H9 (cell line): Measurements from ENCODE around the gene ENC1. TPM values are rescaled to one million over a fixed set of nuclear protein-coding genes. Genes with fewer than 3 reads are reported as not detected.

Experiments
- DNase-seq: peaks from one replicate; pipeline ENCODE4 v3.0.0-alpha.2; 2017
- H2AFZ ChIP-seq: one replicate; pipeline ENCODE4 v1.6.1; 2013; ENCODE audit warnings: mild to moderate bottlenecking, low read length, control low read depth, moderate library complexity
- H2AK5ac ChIP-seq: 2 replicates; pipeline ENCODE4 v1.6.1; 2013; ENCODE audit warnings: low read length, control low read depth, mixed read lengths; ENCODE audit not compliant: insufficient read length
- H2BK120ac ChIP-seq: one replicate; pipeline ENCODE4 v1.6.1; 2013; ENCODE audit warnings: low read depth, mild to moderate bottlenecking, low read length, control low read depth, inconsistent platforms; ENCODE audit not compliant: poor library complexity, severe bottlenecking
- H2BK12ac ChIP-seq: 2 replicates; pipeline ENCODE4 v1.6.1; 2013; ENCODE audit warnings: low read length, control low read depth, mixed read lengths, low read depth; ENCODE audit not compliant: insufficient read length
- H2BK15ac ChIP-seq: 2 replicates; pipeline ENCODE4 v1.6.1; 2013; ENCODE audit warnings: low read depth, low read length, control low read depth
- H2BK20ac ChIP-seq: one replicate; pipeline ENCODE4 v1.6.1; 2013; ENCODE audit warnings: low read depth, mild to moderate bottlenecking, low read length, control low read depth, inconsistent platforms; ENCODE audit not compliant: poor library complexity, severe bottlenecking
- H2BK5ac ChIP-seq: 2 replicates; pipeline ENCODE4 v1.6.1; 2013; ENCODE audit warnings: low read length, control low read depth, mixed read lengths; ENCODE audit not compliant: insufficient read length
- H3K14ac ChIP-seq: 2 replicates; pipeline ENCODE4 v1.6.1; 2013; ENCODE audit warnings: low read length, control low read depth; ENCODE audit not compliant: insufficient read depth
- H3K18ac ChIP-seq: 2 replicates; pipeline ENCODE4 v1.6.1; 2013; ENCODE audit warnings: low read depth, mild to moderate bottlenecking, mixed read lengths, low read length, control low read depth; ENCODE audit not compliant: insufficient read length
- H3K23ac ChIP-seq: 2 replicates; pipeline ENCODE4 v1.6.1; 2013; ENCODE audit warnings: low read length, control low read depth, mixed read lengths, low read depth; ENCODE audit not compliant: insufficient read length
- H3K23me2 ChIP-seq: 2 replicates; pipeline ENCODE4 v1.6.1; 2013; ENCODE audit warnings: low read depth, mild to moderate bottlenecking, mixed read lengths, low read length, control low read depth; ENCODE audit not compliant: insufficient read length, poor library complexity, severe bottlenecking
- H3K27ac ChIP-seq: 2 replicates; pipeline ENCODE4 v1.5.1; 2013; ENCODE audit warnings: low read length, control low read depth, mixed read lengths, low read depth; ENCODE audit not compliant: insufficient read length
- H3K27me3 ChIP-seq: 2 replicates; pipeline ENCODE4 v1.6.1; 2013; ENCODE audit warnings: low read length, control low read depth, inconsistent platforms; ENCODE audit not compliant: insufficient read depth
- H3K4ac ChIP-seq: 2 replicates; pipeline ENCODE4 v1.6.1; 2013; ENCODE audit warnings: low read depth, mild to moderate bottlenecking, control low read depth, inconsistent platforms, low read length, moderate library complexity
- H3K4me1 ChIP-seq: 2 replicates; pipeline ENCODE4 v1.6.1; 2013; ENCODE audit warnings: low read length, control low read depth, inconsistent platforms; ENCODE audit not compliant: insufficient read depth
- H3K4me2 ChIP-seq: 2 replicates; pipeline ENCODE4 v1.6.1; 2013; ENCODE audit warnings: low read length, control low read depth, mixed read lengths; ENCODE audit not compliant: insufficient read length, insufficient read depth
- H3K56ac ChIP-seq: 2 replicates; pipeline ENCODE4 v1.6.1; 2013; ENCODE audit warnings: low read depth, mild to moderate bottlenecking, mixed read lengths, low read length, control low read depth; ENCODE audit not compliant: insufficient read length
- H3K79me1 ChIP-seq: 2 replicates; pipeline ENCODE4 v1.6.1; 2013; ENCODE audit warnings: low read depth, mild to moderate bottlenecking, moderate library complexity, low read length, control low read depth, inconsistent platforms; ENCODE audit not compliant: insufficient read depth, poor library complexity, severe bottlenecking
- H3K79me2 ChIP-seq: 2 replicates; pipeline ENCODE4 v1.6.1; 2013; ENCODE audit warnings: low read length, control low read depth, inconsistent platforms; ENCODE audit not compliant: insufficient read depth
- H3K9ac ChIP-seq: 2 replicates; pipeline ENCODE4 v1.6.1; 2013; ENCODE audit warnings: low read length, control low read depth, mixed read lengths; ENCODE audit not compliant: insufficient read length; ENCODE audit errors: extremely low read depth
- H3K9me3 ChIP-seq: one replicate; pipeline ENCODE4 v1.6.1; 2013; ENCODE audit warnings: low read depth, low read length, inconsistent platforms; ENCODE audit not compliant: control insufficient read depth
- H3T11ph ChIP-seq: one replicate; pipeline ENCODE4 v1.6.1; 2013; ENCODE audit warnings: mild to moderate bottlenecking, low read length, control low read depth, inconsistent platforms
- H4K20me1 ChIP-seq: one replicate; pipeline ENCODE4 v1.6.1; 2013; ENCODE audit not compliant: control insufficient read depth, insufficient read length, insufficient read depth
- H4K5ac ChIP-seq: 2 replicates; pipeline ENCODE4 v1.6.1; 2013; ENCODE audit warnings: low read depth, mild to moderate bottlenecking, mixed read lengths, low read length, control low read depth; ENCODE audit not compliant: insufficient read length
- H4K8ac ChIP-seq: replicated peaks from 2 replicates; pipeline ENCODE4 v1.6.1; 2013; ENCODE audit warnings: low read length, control low read depth, mixed read lengths, low read depth; ENCODE audit not compliant: insufficient read length
- H4K91ac ChIP-seq: 2 replicates; pipeline ENCODE4 v1.6.1; 2013; ENCODE audit warnings: low read depth, mild to moderate bottlenecking, moderate library complexity, mixed read lengths, low read length, control low read depth; ENCODE audit not compliant: insufficient read length
- H3K27ac Mint-ChIP-seq, 3 experiments: 2 replicates in 2 of 3; 3 replicates in 1 of 3; pipeline ENCODE4 v1.8.0; 2020 to 2021; ENCODE audit warnings: mixed read lengths in 3 of 3, mild to moderate bottlenecking in 1 of 3, moderate library complexity in 1 of 3
- H3K27me3 Mint-ChIP-seq: 2 replicates; pipeline ENCODE4 v1.8.0; 2021; ENCODE audit warnings: low read depth, mild to moderate bottlenecking, moderate library complexity, mixed read lengths
- H3K36me3 Mint-ChIP-seq, 3 experiments: 2 replicates in 2 of 3; 3 replicates in 1 of 3; pipeline ENCODE4 v1.8.0; 2020 to 2021; ENCODE audit warnings: low read depth in 3 of 3, mixed read lengths in 3 of 3; ENCODE audit not compliant: insufficient read depth in 1 of 3
- H3K4me1 Mint-ChIP-seq, 2 experiments: 2 replicates each; pipeline ENCODE4 v1.8.0; 2020; ENCODE audit warnings: mixed read lengths in 2 of 2
- H3K4me3 Mint-ChIP-seq, 2 experiments: 2 replicates in 1 of 2; 3 replicates in 1 of 2; pipeline ENCODE4 v1.8.0; 2020 to 2021; ENCODE audit warnings: mild to moderate bottlenecking in 2 of 2, mixed read lengths in 2 of 2, moderate library complexity in 1 of 2
- H3K9me3 Mint-ChIP-seq, 2 experiments: 2 replicates in 1 of 2; 3 replicates in 1 of 2; pipeline ENCODE4 v1.8.0; 2020; ENCODE audit warnings: mild to moderate bottlenecking in 2 of 2, mixed read lengths in 2 of 2, moderate library complexity in 1 of 2
- CTCF ChIP-seq: fragments of 200-600 bp; sonication (generic); conservative IDR thresholded peaks from 3 replicates; pipeline ENCODE4 v1.8.0; 2021; ENCODE audit warnings: antibody characterized with exemption, mild to moderate bottlenecking
- WGBS: extraction: QIAGEN DNeasy Blood & Tissue Kit; methylation state at CpG from one replicate; pipeline ENCODE4 v1.1.7; 2013; ENCODE audit warnings: missing lambda C conversion rate, low lambda C conversion rate, mixed read lengths; ENCODE audit not compliant: insufficient read length; ENCODE audit errors: extremely low coverage; 5-methylcytosine and 5-hydroxymethylcytosine counted together
- total RNA-seq: library from RNA; stranded (reverse); gene quantifications from 2 replicates; pipeline ENCODE4 v1.2.1, GENCODE V29; 2021

The ENC1 gene
- total RNA-seq, 1 experiment from 2014 or later: 14.4 TPM

GRCh38 chr5:74626386-74627222 lies 13.9 kb downstream of the ENC1 start:
- Histone ChIP-seq H4K5ac (no peak overlapping the region), H3T11ph (no peak overlapping the region), H3K4me2 (no peak overlapping the region), H2BK20ac (no peak overlapping the region), H3K23ac (no peak overlapping the region), H4K20me1 (no peaks in the 10 kb centered on the region), H4K91ac (no peak overlapping the region), H3K14ac (no peak overlapping the region), H3K79me2 (no peaks in the 10 kb centered on the region), H2AFZ (no peak overlapping the region), H3K9me3 (no peaks in the 10 kb centered on the region), H3K27me3 (no peaks in the 10 kb centered on the region), H2BK15ac (no peak overlapping the region), H3K18ac (no peak overlapping the region), H3K79me1 (no peaks in the 10 kb centered on the region), H2BK12ac (no peak overlapping the region), H3K4ac (no peak overlapping the region), H3K4me1 (peaks cover 12% of the 10 kb centered on the region), H2BK120ac (no peak overlapping the region), H2AK5ac (no peak overlapping the region), H3K9ac (no peak overlapping the region), H4K8ac (no peak overlapping the region), H3K27ac (no peak overlapping the region), H3K56ac (no peak overlapping the region), H2BK5ac (no peak overlapping the region), H3K23me2 (no peaks in the 10 kb centered on the region)
- Mint-ChIP-seq H3K4me1 (peaks cover 69 to 74% of the 10 kb centered on the region in 2 experiments), H3K27me3 (peaks cover 2% of the 10 kb centered on the region; the same call in 1 of the 2 replicates), H3K27ac (no peak overlapping the region), H3K4me3 (no peak overlapping the region), H3K36me3 (peaks cover 0 to 7% (median 5%) of the 10 kb centered on the region in 3 experiments; a peak in 4 of 7 replicates), H3K9me3 (no peaks in the 10 kb centered on the region; a peak in 1 of 5 replicates)
- DNase-seq: no peak
- WGBS: no CpG with 5 or more reads among the region's 7 CpGs
- TF ChIP-seq CTCF: no peak
